Neural progenitor cell (in vitro differentiated cells): ENCODE data around the gene DEFB116. TPM values are rescaled to one million over a fixed set of nuclear protein-coding genes. Genes with fewer than 3 reads are reported as not detected.
A peak's percentile ranks its signal among the peaks of the same experiment; 100 is the strongest.

ENCODE experiments used
- DNase-seq: peaks from one replicate; pipeline ENCODE4 v3.0.0-alpha.2; 2016; ENCODE audit warnings: low spot score
- H2AFZ ChIP-seq: fragments of 200-600 bp; sonication (generic); replicated peaks from 2 replicates; pipeline ENCODE4 v1.6.1; 2016; ENCODE audit warnings: antibody characterized with exemption
- H3F3A ChIP-seq: fragments of 200-600 bp; sonication (generic); 2 replicates; pipeline ENCODE4 v1.6.1; 2016; ENCODE audit warnings: antibody characterized with exemption, low read depth
- H3K27ac ChIP-seq: fragments of 200-600 bp; sonication (generic); 2 replicates; pipeline ENCODE4 v1.5.1; 2016; ENCODE audit warnings: mild to moderate bottlenecking
- H3K27me3 ChIP-seq: fragments of 200-600 bp; sonication (generic); 2 replicates; pipeline ENCODE4 v1.6.1; 2016; ENCODE audit warnings: mild to moderate bottlenecking, moderate library complexity
- H3K36me3 ChIP-seq: fragments of 200-600 bp; sonication (generic); 2 replicates; pipeline ENCODE4 v1.5.1; 2016
- H3K4me1 ChIP-seq: fragments of 200-600 bp; sonication (generic); 2 replicates; pipeline ENCODE4 v1.6.1; 2016; ENCODE audit warnings: mixed run types
- H3K4me2 ChIP-seq: fragments of 200-600 bp; sonication (generic); 2 replicates; pipeline ENCODE4 v1.6.1; 2016
- H3K4me3 ChIP-seq: fragments of 200-600 bp; sonication (generic); 2 replicates; pipeline ENCODE4 v1.5.1; 2016
- H3K79me2 ChIP-seq: fragments of 200-600 bp; sonication (generic); 2 replicates; pipeline ENCODE4 v1.6.1; 2016; ENCODE audit warnings: low read depth
- H3K9ac ChIP-seq: fragments of 200-600 bp; sonication (generic); 2 replicates; pipeline ENCODE4 v1.6.1; 2016
- H3K9me3 ChIP-seq: fragments of 200-600 bp; sonication (generic); 2 replicates; pipeline ENCODE4 v1.5.1; 2016; ENCODE audit warnings: low read depth
- H4K20me1 ChIP-seq: fragments of 200-600 bp; sonication (generic); 2 replicates; pipeline ENCODE4 v1.6.1; 2016; ENCODE audit warnings: low read depth
- H3K27ac Mint-ChIP-seq: 3 replicates; pipeline ENCODE4 v1.8.0; 2021; ENCODE audit warnings: mixed read lengths
- H3K27me3 Mint-ChIP-seq: 2 replicates; pipeline ENCODE4 v1.8.0; 2022; ENCODE audit warnings: low read depth, mild to moderate bottlenecking, inconsistent platforms, moderate library complexity, mixed read lengths; ENCODE audit not compliant: insufficient read depth
- H3K36me3 Mint-ChIP-seq: 3 replicates; pipeline ENCODE4 v1.8.0; 2021; ENCODE audit warnings: mixed read lengths
- H3K4me1 Mint-ChIP-seq: 3 replicates; pipeline ENCODE4 v1.8.0; 2021; ENCODE audit warnings: mixed read lengths
- H3K4me3 Mint-ChIP-seq: 3 replicates; pipeline ENCODE4 v1.8.0; 2021; ENCODE audit warnings: mild to moderate bottlenecking, moderate library complexity, mixed read lengths
- H3K9me3 Mint-ChIP-seq: 3 replicates; pipeline ENCODE4 v1.8.0; 2020; ENCODE audit warnings: mixed read lengths
- CTCF ChIP-seq: fragments of 200-600 bp; sonication (generic); IDR thresholded peaks from 2 replicates; pipeline ENCODE4 v1.5.1; 2017; ENCODE audit warnings: antibody characterized with exemption, mild to moderate bottlenecking
- EZH2 ChIP-seq: fragments of 200-600 bp; sonication (generic); IDR thresholded peaks from 2 replicates; pipeline ENCODE4 v1.6.1; 2017; ENCODE audit warnings: antibody characterized with exemption, mild to moderate bottlenecking, moderate library complexity
- EZH2phosphoT487 ChIP-seq: fragments of 200-600 bp; sonication (generic); IDR thresholded peaks from 2 replicates; pipeline ENCODE4 v1.6.1; 2017; ENCODE audit warnings: antibody characterized with exemption
- total RNA-seq: library from RNA; depleted of rRNA; stranded (reverse); fragments of >200 nt; gene quantifications from 2 replicates; pipeline ENCODE4 v1.2.3, GENCODE V29; 2015; ENCODE audit warnings: low replicate concordance

DEFB116 gene
- total RNA-seq, 1 donor from 2014 or later, result not detected

- no peak overlapping the region for H2AFZ ChIP-seq
- no peaks in the 10 kb centered on the region for H3K27me3 ChIP-seq
- H3K4me1 Mint-ChIP-seq, result no peaks in the 10 kb centered on the region
- no peak overlapping the region for H3K9ac ChIP-seq
- no peaks in the 10 kb centered on the region for H3K4me1 ChIP-seq
- H4K20me1 ChIP-seq, result no peaks in the 10 kb centered on the region
- no peak overlapping the region for H3K4me3 Mint-ChIP-seq
- no peaks in the 10 kb centered on the region for H3K27me3 Mint-ChIP-seq
- no peaks in the 10 kb centered on the region for H3K36me3 ChIP-seq
- no peak overlapping the region for H3K27ac ChIP-seq
- DNase-seq, result no peak
- H3K9me3 ChIP-seq, result peaks cover 32% of the 10 kb centered on the region
- H3K79me2 ChIP-seq, result no peaks in the 10 kb centered on the region
- no peaks in the 10 kb centered on the region for H3F3A ChIP-seq
- no peak overlapping the region for H3K4me3 ChIP-seq
- TF ChIP-seq EZH2phosphoT487 (no peak), CTCF (no peak), EZH2 (no peak)
- no peak overlapping the region for H3K4me2 ChIP-seq
- H3K36me3 Mint-ChIP-seq, result no peaks in the 10 kb centered on the region
- H3K27ac Mint-ChIP-seq, result no peak overlapping the region
- H3K9me3 Mint-ChIP-seq, result peaks cover 48% of the 10 kb centered on the region
These were observed 33.9 kb downstream of the DEFB116 start for GRCh38 chr20:31274441-31274840.

DNA sequence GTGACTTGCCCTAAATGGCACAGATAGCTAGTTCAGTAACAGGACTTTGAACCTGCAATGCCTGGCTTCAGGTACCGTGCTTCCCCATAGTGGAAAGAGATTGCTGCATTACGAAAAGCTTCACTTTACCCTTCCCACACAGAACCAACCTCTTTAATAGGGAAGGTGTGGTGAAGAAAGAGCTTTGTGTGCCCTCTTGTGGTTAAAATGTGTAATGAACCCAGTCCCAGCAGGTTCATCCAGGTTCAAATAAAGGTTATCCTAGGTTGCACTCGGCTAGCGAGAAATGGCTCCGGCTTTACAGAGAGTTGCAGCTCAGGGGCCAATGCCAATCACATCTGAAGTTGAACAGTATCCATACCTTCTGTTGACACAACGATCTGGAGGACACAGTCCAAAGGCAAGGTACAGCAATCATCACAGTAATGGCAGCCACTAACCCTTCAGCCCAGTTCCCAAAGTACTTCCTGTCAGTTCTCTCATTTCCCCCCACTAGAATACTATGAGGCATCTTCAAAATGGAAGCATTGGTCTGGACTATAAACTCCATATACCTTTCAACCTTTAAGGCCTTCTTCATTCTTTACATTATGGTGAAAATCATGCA lies 48.0 kb downstream of the DEFB116 start:
- Mint-ChIP-seq H3K9me3 (peaks cover 38% of the 10 kb centered on the region), H3K27ac (no peak overlapping the region), H3K36me3 (no peaks in the 10 kb centered on the region), H3K4me3 (no peak overlapping the region), H3K4me1 (no peaks in the 10 kb centered on the region), H3K27me3 (peaks cover 2% of the 10 kb centered on the region)
- Histone ChIP-seq H4K20me1 (no peaks in the 10 kb centered on the region), H3K4me2 (no peak overlapping the region), H3K36me3 (no peaks in the 10 kb centered on the region), H3F3A (no peaks in the 10 kb centered on the region), H3K79me2 (no peaks in the 10 kb centered on the region), H2AFZ (no peak overlapping the region), H3K27ac (no peak overlapping the region), H3K9ac (no peak overlapping the region), H3K4me1 (no peaks in the 10 kb centered on the region), H3K27me3 (no peaks in the 10 kb centered on the region), H3K9me3 (peaks cover 46% of the 10 kb centered on the region), H3K4me3 (no peak overlapping the region)
- DNase-seq, result no peak
- no peak for TF ChIP-seq EZH2
- no peak for TF ChIP-seq EZH2phosphoT487
- peak; percentile 39 for TF ChIP-seq CTCF

DNA sequence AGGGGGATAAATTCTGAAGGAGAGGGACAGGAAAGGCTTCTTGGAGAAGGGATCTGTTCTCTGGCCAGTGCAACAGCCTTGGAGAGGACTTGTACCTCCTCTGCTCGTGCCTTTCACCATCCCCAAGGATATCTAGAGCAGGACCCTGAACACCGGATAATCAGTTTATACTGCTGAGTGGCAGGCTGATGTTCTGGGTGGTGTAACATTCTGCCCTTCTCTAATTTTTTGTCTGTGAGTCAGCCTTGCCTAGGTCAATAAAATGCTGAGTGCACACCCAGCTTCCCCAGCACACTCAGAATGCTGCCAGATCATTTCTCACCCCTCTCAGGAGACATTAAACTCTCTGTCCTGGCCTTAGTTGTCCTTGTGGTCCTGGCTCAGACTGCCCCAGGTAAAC lies 51.0 kb downstream of the DEFB116 start, which contains the start of gene DEFB115:
DEFB115 (plus strand) TSS at position 301 of the 400 bp plus-strand sequence; CDS start at position 301, 0 bp downstream.
- Mint-ChIP-seq H3K27ac (no peak within 1 kb of the TSS), H3K27me3 (no peaks in the 10 kb centered on the region), H3K36me3 (no peaks in the 10 kb centered on the region), H3K4me1 (no peaks in the 10 kb centered on the region), H3K9me3 (peaks cover 40% of the 10 kb centered on the region), H3K4me3 (no peak within 1 kb of the TSS)
- H4K20me1 ChIP-seq, result no peaks in the 10 kb centered on the region
- no peaks in the 10 kb centered on the region for H3K36me3 ChIP-seq
- no peak for DNase-seq
- no peaks in the 10 kb centered on the region for H3K4me1 ChIP-seq
- TF ChIP-seq CTCF (no peak), EZH2 (no peak), EZH2phosphoT487 (no peak)
- no peaks in the 10 kb centered on the region for H3F3A ChIP-seq
- H3K79me2 ChIP-seq, result no peaks in the 10 kb centered on the region
- H3K4me3 ChIP-seq, result no peak within 1 kb of the TSS
- peaks cover 58% of the 10 kb centered on the region for H3K9me3 ChIP-seq
- H3K27ac ChIP-seq, result no peak within 1 kb of the TSS
- H3K4me2 ChIP-seq, result no peak within 1 kb of the TSS
- no peak within 1 kb of the TSS for H3K9ac ChIP-seq
- H2AFZ ChIP-seq, result no peak within 1 kb of the TSS
- H3K27me3 ChIP-seq, result no peaks in the 10 kb centered on the region
